Left ventricle myocardium inferior (tissue), 1 donor: Measurements from ENCODE around the gene TBC1D13. TPM values are rescaled to one million over a fixed set of nuclear protein-coding genes. Genes with fewer than 3 reads are reported as not detected.

Source experiments
- DNase-seq: peaks from one replicate; pipeline ENCODE4 v3.0.0-alpha.2; 2020
- H3K27ac ChIP-seq: fragments of 200-600 bp; replicated peaks from 2 replicates; pipeline ENCODE4 v1.8.0; 2021
- H3K27me3 ChIP-seq: fragments of 200-600 bp; 2 replicates; pipeline ENCODE4 v1.8.0; 2021; ENCODE audit warnings: low read depth
- H3K36me3 ChIP-seq: fragments of 200-600 bp; 2 replicates; pipeline ENCODE4 v1.8.0; 2021
- H3K4me1 ChIP-seq: fragments of 200-600 bp; 2 replicates; pipeline ENCODE4 v1.8.0; 2021
- H3K4me3 ChIP-seq: fragments of 200-600 bp; 2 replicates; pipeline ENCODE4 v1.8.0; 2021; ENCODE audit warnings: mild to moderate bottlenecking, moderate library complexity
- H3K9me3 ChIP-seq: fragments of 200-600 bp; replicated peaks from 2 replicates; pipeline ENCODE4 v1.8.0; 2021
- intact Hi-C: fragments of 100-400 bp; cut with micrococcal nuclease; formaldehyde crosslinking; loops from one replicate; pipeline ENCODE4 v1.11.0; 2022
- total RNA-seq: library from RNA; stranded (reverse); fragmentation: NEBNext Ultra II Directional; extraction: Animal tissue kit (Norgen Biotek cat#: 25700); gene quantifications from one replicate; pipeline ENCODE4 v1.2.1, GENCODE V29; 2021
- TF ChIP-seq, protein P1 (sequence below): fragments of 200-600 bp; IDR thresholded peaks from 2 replicates; pipeline ENCODE4 v1.8.0; 2021; ENCODE audit warnings: antibody characterized with exemption, mild to moderate bottlenecking, borderline replicate concordance
- donor health status: DM: no; HTN: yes; CAD: no; lungs with severe emphysema.

Gene TBC1D13
- total RNA-seq, 1 donor from 2014 or later = 17.9 TPM

DNA sequence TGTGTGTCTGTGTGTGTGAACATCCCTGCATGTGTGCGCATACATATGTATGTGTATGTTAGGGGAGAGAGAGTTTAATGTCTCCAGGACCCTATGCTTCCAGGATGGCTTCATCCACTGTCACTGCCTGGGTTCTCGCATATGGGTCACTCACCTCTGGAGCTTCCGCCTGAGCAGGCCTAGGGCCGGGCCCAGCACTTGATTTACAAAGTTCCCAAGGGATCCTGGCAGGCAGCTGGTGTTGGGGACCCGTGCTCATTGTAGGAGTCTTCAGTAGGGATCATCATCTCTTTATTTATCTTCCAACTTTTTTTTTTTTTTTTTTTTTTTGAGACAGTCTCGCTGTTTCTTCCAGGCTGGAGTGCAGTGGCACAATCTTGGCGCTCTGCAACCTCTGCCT, 13.0 kb downstream of the TBC1D13 start:
- DNase-seq = no peak
- no peaks in the 10 kb centered on the region for H3K4me1 ChIP-seq
- no peaks in the 10 kb centered on the region for H3K27me3 ChIP-seq
- no peaks in the 10 kb centered on the region for H3K9me3 ChIP-seq
- intact Hi-C loops = no loop called here
- no peak overlapping the region for H3K27ac ChIP-seq
- H3K4me3 ChIP-seq = no peak overlapping the region
- TF ChIP-seq, protein P1, sequence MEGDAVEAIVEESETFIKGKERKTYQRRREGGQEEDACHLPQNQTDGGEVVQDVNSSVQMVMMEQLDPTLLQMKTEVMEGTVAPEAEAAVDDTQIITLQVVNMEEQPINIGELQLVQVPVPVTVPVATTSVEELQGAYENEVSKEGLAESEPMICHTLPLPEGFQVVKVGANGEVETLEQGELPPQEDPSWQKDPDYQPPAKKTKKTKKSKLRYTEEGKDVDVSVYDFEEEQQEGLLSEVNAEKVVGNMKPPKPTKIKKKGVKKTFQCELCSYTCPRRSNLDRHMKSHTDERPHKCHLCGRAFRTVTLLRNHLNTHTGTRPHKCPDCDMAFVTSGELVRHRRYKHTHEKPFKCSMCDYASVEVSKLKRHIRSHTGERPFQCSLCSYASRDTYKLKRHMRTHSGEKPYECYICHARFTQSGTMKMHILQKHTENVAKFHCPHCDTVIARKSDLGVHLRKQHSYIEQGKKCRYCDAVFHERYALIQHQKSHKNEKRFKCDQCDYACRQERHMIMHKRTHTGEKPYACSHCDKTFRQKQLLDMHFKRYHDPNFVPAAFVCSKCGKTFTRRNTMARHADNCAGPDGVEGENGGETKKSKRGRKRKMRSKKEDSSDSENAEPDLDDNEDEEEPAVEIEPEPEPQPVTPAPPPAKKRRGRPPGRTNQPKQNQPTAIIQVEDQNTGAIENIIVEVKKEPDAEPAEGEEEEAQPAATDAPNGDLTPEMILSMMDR = no peak
- peaks cover 91% of the 10 kb centered on the region for H3K36me3 ChIP-seq

DNA sequence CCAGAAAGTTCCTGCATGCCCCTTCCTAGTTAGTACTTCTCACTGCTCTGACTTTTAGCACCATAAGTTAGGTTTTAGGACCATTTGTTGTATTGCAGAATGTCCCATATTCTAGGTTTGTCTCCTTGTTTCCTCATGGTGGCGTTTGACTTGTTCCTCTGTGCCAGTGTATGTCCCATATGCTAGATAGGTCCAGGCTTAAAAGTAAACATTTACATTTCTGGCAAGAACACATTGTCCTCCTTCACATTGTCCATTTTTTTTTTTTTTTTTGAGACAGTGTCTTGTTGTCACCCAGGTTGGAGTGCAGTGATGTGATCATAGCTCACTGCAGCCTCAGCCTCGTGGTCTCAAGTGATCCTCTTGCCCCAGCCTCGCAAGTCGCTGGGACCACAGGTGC, 15.4 kb downstream of the TBC1D13 start:
- Histone ChIP-seq H3K27me3 (no peaks in the 10 kb centered on the region), H3K36me3 (peaks cover 96% of the 10 kb centered on the region), H3K4me3 (no peak overlapping the region), H3K4me1 (no peaks in the 10 kb centered on the region), H3K27ac (no peak overlapping the region), H3K9me3 (no peaks in the 10 kb centered on the region)
- no peak for DNase-seq
- TF ChIP-seq, protein P1 = no peak
- intact Hi-C loops = no loop called here

DNA sequence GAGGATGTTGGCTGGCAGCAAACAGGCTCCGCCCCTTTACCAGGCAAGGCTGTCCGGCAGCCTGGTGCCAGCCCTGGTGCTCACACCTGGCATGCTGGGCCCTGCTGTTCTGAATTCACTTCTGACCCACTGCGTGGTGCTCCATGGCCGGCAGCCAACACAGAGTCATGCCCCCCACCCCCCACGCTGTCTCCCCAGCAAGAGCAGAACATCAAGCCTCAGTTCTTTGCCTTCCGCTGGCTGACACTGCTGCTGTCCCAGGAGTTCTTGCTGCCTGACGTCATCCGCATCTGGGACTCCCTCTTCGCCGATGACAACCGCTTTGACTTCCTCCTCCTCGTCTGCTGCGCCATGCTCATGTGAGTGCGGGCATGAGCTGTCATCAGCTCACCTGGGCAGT, 18.6 kb downstream of the TBC1D13 start:
- Histone ChIP-seq H3K27me3 (no peaks in the 10 kb centered on the region), H3K27ac (no peak overlapping the region), H3K4me1 (no peaks in the 10 kb centered on the region), H3K9me3 (no peaks in the 10 kb centered on the region), H3K4me3 (no peak overlapping the region), H3K36me3 (peaks cover 71% of the 10 kb centered on the region)
- DNase-seq = no peak
- TF ChIP-seq, protein P1 = no peak
- intact Hi-C loops = no loop called here

DNA sequence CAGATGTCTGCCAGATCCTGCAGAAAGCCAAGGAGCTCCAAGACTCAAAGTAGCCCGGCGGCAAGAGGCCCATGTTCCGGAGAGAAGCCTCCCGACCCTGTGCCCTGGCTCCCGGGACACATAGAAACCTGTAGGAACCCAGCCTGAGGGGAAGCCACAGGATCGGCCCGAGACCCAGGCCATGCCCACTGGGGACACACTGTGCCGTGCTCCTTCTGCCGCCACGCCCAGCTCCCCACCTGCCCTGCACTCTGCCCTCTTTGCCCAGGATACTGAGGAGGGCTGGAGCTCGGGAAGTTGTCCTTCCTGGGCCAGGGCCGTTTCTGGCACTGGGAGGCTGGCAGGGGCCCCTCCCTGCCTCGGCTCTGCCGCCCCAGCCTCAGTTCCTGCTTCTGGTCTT, 20.8 kb downstream of the TBC1D13 start:
- no peak overlapping the region for H3K4me3 ChIP-seq
- no peaks in the 10 kb centered on the region for H3K4me1 ChIP-seq
- intact Hi-C loops = no loop called here
- H3K27me3 ChIP-seq = no peaks in the 10 kb centered on the region
- peaks cover 51% of the 10 kb centered on the region for H3K36me3 ChIP-seq
- no peaks in the 10 kb centered on the region for H3K9me3 ChIP-seq
- H3K27ac ChIP-seq = no peak overlapping the region
- no peak for DNase-seq
- TF ChIP-seq, protein P1 = no peak

DNA sequence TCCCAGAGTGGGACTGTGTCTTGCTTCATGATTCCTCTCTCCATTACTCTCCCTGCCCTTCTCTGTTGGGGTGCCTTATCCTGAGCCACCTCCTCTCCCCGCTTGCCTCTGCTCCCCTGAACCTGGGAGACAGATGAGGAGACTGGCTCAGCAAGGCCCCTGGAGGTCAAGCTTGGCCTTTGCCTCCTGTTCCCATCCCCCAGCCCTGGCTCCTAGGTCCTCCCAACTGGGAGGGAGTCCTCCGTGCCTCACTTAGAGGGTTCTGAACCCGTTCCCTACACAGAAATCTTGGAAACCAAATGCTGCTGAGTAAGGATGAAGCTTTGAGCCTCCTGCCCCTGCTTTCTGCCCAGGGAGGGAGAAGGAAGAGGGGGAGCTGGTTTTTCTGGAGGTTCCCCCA, 21.5 kb downstream of the TBC1D13 start:
- Histone ChIP-seq H3K4me1 (no peaks in the 10 kb centered on the region), H3K9me3 (no peaks in the 10 kb centered on the region), H3K36me3 (peaks cover 44% of the 10 kb centered on the region), H3K27me3 (no peaks in the 10 kb centered on the region), H3K27ac (no peak overlapping the region), H3K4me3 (no peak overlapping the region)
- TF ChIP-seq, protein P1 = no peak
- intact Hi-C loops = no loop called here
- no peak for DNase-seq

DNA sequence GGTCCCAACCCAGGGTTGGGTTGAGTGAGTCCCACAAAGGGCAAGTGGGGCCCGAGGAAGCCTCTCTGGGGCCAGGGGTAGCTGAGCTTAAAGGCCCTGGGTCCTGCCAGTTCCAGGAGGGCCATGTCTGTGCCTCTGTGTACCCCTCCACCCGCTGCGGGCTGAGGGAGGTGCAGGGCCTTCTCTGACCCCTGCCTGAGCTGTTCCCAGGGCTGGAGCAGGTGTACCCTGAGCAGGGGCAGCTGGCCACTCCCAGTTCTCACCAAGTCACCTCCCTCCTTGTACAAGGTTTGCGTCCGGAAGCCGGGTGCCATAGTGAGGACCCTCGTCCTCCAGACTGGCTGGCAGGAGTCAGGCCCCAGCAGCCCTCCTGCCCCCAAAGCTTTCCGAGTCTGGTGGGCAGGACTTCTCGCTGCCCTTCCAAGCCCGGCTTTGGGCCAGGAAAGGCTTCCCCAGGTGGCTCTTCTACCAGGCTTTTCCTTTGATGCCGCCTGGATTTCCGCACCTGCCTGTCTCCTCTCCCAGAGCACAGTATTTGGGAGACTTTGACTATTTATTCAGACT, 22.1 kb downstream of the TBC1D13 start:
- intact Hi-C loops = no loop called here
- no peak overlapping the region for H3K4me3 ChIP-seq
- H3K36me3 ChIP-seq = peaks cover 38% of the 10 kb centered on the region
- H3K27ac ChIP-seq = no peak overlapping the region
- DNase-seq = no peak
- no peaks in the 10 kb centered on the region for H3K4me1 ChIP-seq
- TF ChIP-seq, protein P1 = no peak
- H3K27me3 ChIP-seq = no peaks in the 10 kb centered on the region
- no peaks in the 10 kb centered on the region for H3K9me3 ChIP-seq
